AG08395 (cell line): ENCODE data around the gene CXCR4.
"Not testable (repeated sequence)": the region's sequence is repeated elsewhere in the genome, so short reads cannot be mapped to it uniquely, and the experiment has no call there.

ENCODE experiments used
- DNase-seq: peaks from one replicate; pipeline ENCODE4 v3.0.0; 2012; ENCODE audit warnings: mixed read lengths, low spot score

CXCR4 gene

DNA sequence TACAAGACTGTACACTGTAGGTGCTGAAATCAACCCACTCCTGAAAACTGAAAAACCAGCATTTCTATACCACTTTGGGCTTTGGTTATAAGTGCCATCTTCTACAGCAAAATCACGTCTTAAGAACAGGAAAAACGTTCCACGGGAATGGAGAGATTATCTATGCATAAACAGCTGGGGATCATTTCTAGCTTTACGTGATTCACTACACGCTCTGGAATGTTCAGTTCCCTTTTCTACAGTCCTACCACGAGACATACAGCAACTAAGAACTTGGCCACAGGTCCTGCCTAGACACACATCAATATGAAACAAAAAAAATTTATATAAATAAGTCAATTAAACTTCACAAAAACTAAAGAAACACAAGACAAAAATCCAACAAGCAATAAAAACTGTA is 3.6 kb downstream of the CXCR4 start:
- no peak for DNase-seq

DNA sequence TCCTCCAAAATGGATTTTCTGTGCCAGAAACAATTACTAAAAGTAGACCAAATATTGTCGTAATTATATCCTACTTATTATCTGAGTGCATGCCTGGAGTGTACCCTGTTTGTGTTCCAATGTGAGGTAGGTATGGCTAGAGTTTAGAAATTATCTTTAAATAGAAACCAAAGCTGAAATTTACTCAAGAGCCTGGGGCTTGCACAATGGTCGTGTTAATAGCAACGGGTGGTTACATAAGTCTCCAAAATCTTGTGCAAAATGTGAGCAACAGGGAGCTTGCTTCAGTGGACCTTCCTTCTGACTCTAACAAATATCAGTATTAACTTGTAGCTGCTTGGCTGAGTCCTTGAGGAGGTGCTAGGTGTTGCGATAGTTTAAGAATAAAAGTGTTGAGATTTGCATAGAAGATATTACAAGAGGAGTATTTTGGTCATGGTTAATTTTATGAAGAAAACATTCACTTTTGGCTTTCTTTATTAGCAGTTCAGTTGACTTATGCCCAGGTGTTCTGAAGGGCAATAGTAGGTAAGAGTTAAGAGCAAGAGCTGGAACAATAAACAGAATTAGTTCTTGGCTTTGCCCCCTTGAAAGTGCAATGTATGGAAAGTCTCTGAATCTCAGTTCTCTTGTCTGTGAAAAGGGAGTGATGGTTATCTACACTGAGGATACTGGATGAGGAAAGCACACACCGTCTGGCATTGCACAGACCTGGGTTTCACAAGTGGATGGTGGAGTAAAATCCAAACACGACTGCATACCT is 4.6 kb downstream of the CXCR4 start:
- no peak for DNase-seq

DNA sequence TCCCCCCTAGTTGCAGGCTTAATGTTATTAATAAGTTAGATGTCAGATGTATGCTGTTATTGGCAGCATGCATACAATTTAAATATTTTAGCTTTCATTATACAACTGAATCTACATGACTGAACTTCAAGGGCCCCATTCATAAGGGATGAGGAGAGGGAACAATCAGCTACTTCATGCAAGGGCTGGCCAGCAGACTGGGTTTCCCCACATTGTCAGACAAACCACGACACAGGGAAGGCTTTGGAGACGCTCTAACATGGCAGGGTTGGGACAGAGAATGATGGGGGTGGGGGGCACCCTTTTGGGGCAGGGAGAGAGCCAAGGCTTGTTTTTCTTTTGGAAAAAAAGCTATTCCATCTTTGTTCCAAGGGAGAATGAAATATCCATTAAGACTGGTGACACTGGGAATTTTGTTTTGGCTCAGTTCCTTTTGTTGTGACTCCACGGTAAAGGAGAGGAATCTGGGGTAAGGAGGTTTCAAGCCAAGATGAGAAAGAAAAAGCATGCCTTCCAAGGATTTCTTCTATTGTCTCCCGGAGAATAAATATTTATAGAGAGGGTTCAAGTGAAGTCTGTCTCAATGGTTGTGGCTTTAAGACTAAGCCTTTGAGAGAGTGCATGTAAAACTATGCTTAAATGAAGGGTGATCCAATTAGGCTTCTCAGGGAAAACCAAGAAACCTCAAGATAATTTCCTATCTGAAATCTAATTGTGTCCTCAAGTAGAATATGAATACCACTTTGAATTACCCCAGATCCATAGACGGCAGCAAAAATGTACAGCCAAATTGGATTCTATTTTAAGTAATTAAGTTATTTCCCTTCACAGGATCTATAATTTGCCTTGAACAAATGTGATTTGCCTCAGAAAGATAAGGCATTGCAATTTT is 5.4 kb downstream of the CXCR4 start:
- DNase-seq, result no peak

DNA sequence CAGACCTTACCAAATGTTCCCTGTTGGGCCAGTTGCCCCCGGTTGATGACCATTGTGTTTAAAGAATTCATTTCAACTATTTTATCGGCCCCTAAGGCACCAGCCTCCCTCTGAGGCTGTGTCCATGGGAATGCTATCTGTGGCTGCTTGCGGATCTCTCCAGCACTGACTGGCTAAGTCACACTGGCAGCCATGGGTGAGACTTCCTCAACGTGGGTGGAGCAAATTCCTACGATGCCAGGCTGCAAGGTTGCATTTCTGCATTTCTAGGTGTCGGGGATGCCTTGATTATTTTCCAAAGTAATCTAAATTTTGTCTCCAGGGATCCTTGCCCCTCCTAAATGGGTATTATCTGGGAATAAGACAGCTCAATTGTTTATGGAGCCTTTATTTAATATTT is 6.2 kb downstream of the CXCR4 start:
- DNase-seq, result no peak

DNA sequence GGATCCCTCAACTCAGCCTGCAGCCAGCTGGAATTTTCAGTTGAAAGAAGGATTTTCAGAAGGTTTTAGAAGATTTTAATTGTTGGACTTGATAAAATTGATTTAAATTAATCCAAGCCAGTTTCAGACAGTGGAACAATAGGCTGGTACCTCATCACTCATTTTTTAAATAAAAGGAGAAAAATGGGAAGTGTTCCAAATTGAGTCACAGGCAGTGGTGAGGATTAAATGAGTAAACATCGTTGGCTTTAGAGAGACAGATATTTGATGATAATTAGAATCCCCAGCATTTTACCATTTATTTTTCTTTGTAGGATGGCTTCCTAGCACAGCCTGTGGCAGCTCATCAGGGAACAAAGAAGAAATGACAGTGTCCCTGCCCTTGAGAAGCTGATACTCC is 7.4 kb downstream of the CXCR4 start:
- no peak for DNase-seq

DNA sequence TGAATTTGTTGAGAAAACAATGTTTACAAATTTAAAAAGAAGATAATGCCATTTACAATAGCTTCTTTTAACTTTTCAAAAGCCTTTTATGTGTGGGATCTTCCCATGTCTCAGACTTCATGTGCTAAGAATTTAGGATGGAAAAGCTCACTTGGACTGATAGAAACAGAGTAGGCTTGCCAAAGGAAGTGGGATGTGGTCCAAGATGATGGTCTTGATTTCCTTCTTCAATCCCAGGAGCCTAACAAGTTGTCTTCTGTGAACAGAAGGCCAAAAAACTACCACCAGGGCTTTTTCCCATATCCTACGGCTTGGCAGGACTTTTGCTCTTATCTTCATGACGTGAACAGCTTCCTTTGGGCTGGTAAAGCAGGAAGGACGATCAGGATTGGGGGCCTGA is 9.5 kb downstream of the CXCR4 start:
- no peak for DNase-seq

DNA sequence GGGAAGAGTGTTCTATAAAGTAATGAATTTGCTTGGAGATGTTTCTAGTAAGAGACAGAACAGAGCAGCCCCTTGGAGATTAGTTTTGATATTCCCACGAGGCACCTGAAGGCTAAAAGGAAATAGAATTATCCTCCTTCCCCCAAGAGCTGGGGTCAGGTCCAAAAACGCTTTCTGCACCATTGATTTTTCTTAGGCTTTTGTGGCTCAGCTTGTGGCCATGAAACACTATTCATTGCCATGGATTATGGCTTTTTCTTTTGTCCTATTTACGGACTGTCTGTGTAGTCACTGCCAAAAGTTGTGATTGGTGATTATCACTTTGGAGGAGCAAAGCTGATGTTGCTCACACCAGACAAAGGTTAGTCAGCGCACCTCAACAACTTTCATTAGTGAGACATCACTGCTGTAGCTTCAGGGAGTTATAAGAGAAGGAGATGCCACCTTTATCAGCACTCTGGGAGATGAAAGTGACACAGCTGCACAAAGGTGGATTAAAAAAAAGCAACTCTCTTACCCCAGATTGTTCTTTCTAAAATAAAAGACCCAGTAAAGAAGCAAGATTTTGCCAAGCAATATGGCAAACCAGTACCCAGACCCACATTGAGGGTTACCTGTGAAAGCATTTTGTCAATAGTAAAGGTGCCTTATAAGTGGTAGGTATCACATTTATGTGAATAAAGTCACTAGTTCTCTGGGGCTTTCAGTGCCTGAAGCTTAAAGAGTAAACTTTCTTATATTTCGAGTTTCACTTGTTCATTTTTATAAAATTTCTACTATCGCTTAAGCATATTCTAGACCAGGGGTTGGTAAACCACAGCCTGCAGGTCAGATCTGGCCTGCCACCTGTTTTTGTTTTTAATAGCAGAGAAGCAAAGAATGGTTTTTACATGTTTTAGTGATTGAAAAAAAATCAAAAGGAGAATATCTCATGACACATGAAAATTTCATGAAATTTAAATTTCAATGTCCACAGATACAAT is 10.6 kb downstream of the CXCR4 start:
- no peak for DNase-seq

DNA sequence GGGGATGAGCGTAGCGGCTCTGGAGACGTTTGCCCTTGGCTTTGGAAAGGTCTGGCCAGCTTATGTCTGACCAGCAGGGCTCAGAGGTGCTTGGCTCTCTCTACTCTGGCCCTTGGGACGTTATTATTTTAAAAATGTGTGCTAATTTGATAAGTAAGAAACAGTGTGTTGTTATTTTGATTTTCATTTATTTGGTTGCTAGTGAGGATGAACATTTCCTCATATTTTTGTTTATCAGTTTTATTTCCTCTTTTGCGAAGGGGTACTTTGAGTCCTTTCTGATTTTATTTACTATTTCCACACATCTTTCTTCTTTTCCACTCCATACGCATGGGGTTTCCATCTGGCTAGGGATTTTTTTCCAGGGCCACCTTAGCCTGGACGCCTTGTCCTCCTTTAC is 11.4 kb downstream of the CXCR4 start:
- no peak for DNase-seq

DNA sequence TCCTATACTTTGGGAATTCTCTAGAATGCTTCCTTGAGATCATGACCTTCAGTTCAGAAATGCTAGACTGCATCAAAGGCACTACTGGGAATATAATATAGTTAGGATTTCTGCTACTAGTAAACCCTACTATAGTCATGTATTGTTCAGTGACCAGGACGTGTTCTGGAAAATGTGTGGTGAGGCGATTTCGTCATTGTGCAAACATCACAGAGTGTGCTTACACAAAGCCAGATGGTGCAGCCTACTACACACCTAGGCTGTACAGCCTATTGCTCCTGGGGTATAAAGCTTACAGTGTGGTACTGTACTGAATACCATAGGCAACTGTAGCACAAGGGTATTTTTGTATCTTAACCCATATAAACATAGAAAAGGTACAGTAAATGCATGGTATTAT is 13.0 kb downstream of the CXCR4 start:
- no peak for DNase-seq

DNA sequence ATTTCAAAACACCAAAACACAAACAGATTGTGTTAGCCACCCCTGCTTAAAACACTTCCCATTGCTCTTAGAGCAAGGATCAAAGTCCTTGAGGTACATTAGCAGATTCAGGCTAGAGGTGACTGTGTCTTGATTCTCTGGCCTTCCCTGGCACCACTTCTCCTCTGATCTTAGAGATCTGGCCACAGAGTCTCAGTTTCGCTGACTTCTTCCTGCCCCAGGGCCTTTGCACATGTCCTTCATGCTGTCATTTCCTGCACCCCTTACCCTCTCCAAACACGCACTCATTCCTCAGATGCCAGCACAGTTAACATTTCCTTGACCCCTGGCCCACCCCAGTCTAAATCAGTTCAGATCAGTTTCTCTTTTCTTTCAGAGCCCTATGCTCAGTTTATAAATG is 16.9 kb downstream of the CXCR4 start:
- no peak for DNase-seq

DNA sequence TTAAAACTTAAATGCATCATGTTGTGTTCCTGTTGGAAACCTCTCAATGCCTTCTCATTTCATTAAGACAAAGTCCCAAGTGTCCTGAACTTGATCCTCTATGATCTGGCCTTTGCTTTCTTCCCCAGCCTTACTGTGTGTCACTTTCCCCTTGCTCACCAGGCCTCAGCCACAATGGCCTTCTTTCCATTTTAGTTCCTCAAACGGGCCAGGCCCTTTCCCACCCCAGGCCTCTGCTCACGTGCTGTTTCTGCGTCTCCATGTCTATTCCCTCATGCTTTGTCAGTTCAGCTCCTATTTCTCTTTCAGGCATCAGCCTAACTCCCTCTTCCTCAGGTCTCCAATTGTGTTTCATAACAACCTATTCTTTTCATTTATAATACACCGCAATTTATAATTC is 19.5 kb downstream of the CXCR4 start:
- no peak for DNase-seq

DNA sequence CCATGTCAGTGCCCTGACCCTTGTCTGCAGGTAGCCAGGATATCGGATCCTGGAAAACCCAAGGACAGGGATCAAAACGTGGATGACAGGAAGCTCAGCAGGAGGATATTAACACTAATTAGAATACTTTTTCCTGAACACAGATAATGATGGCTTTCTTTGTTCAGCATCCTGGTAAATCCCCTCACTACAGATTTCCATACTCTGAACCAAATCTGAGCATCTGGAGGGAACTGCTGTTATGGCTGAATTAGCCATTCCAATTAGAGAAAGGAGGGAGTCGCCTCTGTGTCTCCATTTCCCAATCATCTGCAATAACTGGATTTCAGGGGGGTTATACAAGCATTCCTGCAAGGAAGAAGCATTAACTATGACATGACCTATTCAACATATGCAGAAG is 24.4 kb downstream of the CXCR4 start:
- no peak for DNase-seq

DNA sequence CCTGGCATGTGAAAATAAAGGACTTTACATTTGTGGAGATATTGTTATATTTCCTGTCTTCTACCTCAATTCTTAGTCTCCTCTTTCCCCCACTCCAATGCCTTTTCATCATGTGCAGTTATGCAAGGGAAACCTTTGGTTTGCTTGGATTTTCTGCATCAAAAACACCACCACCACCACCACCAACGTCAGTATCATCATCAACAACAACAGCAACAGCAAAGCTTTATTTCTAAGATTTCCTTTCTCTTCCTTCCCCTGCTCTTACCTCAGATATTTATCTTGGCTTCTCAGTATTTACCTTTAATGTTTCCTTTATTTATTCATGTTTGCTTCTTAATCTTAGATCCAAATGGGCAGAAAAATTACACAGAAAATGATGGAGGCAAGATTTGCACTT is 26.1 kb downstream of the CXCR4 start:
- DNase-seq, result no peak

DNA sequence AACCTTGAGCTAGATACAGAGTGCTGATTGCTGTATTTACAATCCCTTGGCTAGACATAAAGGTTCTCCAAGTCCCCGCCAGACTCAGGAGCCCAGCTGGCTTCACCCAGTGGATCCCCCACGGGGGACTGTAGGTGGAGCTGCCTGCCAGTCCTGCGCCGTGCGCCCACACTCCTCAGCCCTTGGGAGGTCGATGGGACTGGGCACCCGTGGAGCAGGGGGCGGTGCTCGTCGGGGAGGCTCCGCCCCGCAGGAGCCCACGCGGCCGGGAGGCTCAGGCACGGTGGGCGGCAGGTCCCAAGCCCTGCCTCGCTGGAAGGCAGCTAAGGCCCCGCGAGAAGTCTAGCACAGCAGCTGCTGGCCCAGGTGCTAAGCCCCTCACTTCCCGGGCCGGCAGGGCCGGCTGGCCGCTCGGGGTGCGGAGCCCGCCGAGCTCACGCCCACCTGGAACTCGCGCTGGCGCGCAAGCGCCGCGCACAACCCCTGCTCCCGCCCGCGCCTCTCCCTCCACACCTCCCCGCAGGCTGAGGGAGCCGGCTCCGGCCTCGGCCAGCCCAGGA is 30.0 kb downstream of the CXCR4 start:
- DNase-seq, result not testable (repeated sequence)

DNA sequence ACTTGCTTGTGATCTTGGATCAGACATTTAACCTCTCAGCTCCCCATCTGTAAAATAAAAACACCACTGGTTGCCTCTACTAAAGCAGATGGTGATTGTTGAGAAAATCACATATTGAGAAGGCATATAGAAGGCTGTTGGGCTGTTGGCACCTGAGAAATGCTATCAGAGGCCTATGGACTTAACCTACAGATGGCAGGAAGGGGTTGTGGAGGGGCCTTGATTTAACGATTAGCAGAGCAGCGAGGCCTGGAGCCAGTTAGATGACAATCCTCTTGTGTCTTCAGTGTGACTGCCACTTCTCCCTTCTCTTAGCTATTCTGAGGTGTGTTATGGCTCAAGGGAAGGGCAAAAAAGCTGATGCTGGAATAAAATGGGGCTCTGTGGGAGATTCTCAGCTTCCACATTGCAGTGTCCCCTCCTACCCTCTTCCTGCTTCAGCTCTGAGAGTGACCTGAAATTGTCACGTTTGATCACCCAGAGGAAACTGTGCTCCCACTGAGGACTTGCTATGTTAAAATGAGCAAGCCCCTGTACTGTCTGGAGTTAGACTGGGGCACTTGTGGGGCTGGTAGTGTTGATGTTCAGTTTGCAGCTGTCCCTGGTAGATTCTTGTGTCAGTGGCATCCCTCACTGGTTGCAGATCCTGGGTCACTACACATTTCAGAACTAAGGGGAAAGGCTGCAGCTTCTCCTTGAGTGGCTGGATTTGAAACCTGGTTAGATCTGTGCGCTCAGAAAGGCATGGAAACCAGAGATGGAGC is 31.5 kb downstream of the CXCR4 start:
- DNase-seq, result no peak

DNA sequence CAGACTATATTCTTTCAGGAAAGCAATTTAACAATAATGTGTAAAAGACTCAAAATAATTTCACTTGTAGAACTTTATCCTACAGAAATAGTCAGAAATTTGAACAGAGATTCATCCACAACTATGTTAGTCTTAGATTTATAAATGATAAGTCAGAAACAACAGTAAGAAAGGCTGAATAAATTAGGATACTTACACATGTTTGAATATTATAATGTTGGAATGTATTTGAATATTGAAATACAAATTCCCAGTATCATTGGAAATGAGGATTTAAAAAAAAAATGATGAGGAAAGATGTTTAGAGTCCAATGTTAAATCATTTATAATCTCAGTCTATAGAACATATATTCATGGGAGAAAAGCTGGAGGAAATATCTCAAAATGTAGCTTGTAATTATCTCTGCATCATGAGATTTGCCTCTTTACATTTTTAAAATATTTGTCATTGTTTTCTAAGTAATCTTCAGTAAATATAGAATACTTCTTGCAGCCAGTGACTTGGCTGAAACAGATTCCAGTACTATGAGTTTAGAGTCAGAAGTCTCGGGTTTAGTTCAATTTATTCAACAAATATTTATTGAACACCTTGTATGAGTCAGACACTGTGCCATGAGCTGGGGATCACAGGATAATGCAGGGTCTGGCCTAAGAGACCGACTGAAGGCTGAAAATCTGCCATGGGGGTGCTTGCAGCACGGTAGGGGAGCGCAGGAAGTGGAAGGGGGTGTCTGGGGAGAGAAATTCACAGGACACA is 32.3 kb downstream of the CXCR4 start:
- DNase-seq, result no peak

DNA sequence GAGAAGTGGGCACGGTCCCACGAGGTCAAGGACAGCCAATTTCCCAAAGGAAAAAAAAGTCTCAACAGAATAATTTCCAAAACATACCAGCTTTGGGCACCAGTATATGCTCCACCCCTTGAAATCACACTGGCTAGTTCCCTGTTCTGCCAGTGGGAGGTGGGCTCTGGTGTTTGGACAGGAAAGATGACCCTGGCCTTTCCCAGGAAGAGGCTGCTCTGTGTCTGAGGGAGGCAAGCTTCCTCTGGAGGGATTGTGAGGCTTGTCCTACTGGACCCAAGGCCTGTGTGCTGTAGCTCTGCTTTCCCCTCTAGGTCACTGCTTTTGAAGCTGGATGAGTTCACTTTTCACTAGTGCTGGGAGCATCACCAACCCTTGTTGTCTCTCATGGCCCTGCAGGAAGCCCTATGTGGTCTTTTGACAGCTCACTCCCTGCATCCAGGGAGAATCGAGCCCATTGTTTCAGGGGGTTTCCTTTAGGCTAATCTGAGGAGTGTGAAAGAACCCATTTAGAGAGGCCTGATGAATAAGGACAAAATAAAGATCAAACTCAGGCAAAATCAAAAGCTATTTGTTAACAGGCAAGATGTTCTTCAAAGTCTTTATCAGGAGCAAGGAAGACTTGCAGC is 36.3 kb downstream of the CXCR4 start:
- DNase-seq, result no peak

DNA sequence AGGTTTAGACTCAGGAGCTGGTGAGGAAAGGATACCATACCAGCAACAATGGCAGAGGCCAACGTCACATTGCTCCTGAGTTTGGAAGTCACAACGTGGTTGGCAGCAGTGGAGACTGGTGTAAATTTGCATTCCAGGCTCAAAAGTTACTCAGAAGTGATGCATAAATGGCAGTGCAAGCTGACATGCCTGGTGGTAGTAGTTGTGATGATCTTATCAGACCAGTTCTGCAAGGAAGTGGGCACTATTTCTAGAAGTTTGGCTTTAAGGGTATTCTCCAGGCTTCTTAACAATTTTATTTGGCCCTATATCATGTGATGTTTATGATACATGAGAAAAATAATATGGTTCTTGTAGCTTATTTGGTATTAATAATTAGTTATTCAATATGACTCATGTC is 37.8 kb downstream of the CXCR4 start:
- DNase-seq, result no peak

DNA sequence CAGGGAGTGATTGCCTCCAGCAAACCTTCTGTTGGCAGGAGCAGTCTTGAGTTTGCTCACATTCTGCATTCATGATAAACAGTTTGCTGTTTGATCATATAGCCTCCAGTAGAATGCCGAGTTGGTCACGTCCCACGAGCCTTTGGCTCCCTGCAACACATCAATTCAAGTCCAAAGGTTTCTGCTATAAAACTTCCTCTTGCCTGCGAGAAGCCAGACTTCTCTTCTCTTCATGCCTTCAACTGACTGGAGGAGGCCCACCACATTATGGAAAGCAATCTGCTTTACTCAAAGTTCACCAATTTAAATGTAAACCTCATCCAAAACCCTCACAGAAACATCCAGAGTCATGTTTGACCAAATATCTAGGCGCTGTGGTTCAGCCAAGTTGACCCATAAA is 40.8 kb downstream of the CXCR4 start:
- no peak for DNase-seq

DNA sequence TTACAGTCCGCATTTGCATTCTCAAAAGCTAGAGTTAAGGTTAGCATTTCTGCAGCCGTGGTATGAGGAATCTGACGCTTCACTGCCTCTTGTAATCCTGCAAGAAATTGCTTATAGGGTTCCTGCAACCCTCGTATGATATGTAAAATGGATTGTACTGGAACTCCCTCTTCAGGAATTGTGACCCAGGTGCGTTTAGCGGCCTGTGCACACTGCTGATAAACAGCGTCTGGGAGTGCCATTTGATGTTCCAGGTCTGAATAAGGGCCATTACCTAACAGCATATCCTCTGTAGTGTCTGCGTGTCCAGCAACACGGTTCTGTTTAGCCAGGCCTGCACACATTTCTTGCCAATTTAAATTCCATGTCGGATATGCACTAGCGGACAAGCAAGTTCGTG is 42.5 kb downstream of the CXCR4 start:
- DNase-seq, result no peak
